GM21528 (cell line): ENCODE data around the gene MYO1H.
"Not testable (repeated sequence)": the region's sequence is repeated elsewhere in the genome, so short reads cannot be mapped to it uniquely, and the experiment has no call there.

Experiments used
- ATAC-seq: cut with Tn5 transposase; IDR thresholded peaks from one replicate; pipeline ENCODE4 v1.9.1; 2021; ENCODE audit warnings: mild to moderate bottlenecking, moderate library complexity; ENCODE audit not compliant: unreplicated experiment, low FRiP score

The MYO1H gene

GRCh38 chr12:109466821-109467220 is 119.1 kb downstream of the MYO1H start:
- no peak for ATAC-seq

DNA sequence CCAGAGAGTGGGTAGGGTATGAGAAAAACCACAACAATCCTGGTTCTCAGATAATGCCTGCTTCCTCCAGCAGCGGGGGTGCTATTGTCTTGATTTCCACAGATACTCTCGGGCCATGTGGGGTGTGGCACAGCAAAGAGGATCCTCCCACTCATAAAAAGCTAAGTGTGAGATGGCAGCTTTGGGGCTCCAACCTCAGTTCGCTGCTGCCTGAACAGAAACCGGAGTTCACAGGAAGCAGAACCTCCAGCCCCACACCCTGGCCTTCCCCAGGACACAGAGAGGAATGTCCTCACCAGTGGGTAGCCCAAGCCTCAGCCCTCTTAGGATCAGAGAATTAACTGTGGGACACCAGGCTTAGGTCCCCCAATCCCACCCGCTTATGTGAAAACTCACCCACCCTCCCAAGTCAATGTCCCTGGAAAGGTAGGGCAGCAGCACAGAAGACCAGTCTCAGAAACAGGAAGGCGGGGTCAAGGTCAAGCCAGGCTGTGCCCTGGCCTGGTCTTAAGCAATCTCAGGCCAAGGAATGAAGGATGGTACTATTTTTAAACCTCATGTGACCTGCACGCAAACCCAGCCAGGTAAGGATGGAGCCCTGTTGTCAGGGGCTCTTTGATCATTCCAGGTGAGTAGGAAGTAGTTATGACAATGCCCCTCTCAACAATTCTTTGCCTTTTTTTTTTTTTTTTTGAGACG is 120.4 kb downstream of the MYO1H start:
- no peak for ATAC-seq

- ATAC-seq = no peak
These were observed 121.8 kb downstream of the MYO1H start for GRCh38 chr12:109469517-109469916.

DNA sequence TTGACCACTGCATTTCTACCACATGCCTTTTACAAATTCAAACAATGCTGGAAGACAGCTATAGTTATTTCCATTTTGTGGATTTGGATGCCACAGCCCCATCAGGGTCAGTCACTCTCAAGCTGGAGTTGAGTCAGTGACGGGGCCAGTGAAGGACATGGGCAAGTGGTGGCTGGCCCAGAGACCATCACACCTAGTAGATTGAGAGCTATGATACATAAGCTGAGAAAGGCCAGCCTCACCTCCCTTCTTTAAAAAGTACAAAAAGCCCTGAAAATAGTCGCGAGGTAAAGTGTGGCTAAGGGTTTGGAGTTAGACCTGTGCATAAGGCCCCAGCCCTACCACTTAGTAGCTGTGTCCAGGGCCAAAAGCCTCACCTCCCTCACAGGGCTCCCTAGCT is 125.3 kb downstream of the MYO1H start:
- ATAC-seq = no peak

GRCh38 chr12:109473526-109474270 is 126.0 kb downstream of the MYO1H start:
- not testable (repeated sequence) for ATAC-seq

DNA sequence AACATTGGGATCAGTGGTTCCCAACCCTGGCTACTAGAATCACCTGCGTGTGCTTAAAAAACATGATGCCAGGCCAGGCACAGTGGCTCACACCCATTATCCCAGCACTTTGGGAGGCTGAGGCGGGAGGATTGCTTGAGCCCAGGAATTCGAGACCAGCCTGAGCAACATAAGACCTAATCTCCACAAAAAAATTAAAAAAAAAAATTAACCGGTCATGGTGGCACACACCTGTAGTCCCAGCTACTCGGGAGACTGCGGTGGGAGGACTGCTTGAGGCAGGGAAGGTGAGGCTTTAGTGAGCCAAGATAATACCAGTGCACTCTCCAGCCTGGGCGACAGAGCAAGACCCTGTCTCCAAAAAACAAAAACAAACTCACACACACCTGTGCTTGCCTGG is 127.4 kb downstream of the MYO1H start:
- no peak for ATAC-seq

GRCh38 chr12:109475993-109476806 is 128.5 kb downstream of the MYO1H start:
- no peak for ATAC-seq

GRCh38 chr12:109476807-109477184 is 129.1 kb downstream of the MYO1H start:
- ATAC-seq = no peak

- peak; percentile 90 for ATAC-seq
These were observed 129.7 kb downstream of the MYO1H start, which contains the start of the genes KCTD10 and UBE3B for GRCh38 chr12:109477185-109477962. KCTD10 (minus strand) TSS chr12:109477300; CDS start chr12:109477262, 38 bp downstream. UBE3B (plus strand) TSS chr12:109477634; CDS start chr12:109483552, 5,918 bp downstream.

DNA sequence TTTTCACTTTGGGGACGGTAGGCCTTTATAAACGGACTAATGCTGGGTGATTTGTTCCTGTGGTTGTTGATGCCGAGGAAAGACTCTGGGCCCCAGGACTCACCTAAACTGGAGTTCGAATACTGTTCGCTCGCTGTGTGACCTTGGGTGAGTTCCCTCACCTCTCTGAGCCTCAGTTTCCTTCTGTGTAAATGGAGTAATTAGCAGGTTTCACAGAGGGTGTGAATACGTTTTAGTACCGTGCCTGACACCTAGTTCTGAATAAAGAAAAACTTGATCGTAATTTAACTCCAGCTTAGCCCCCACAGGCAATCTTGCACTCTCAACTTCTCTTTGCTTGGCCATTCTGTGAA is 130.2 kb downstream of the MYO1H start:
- no peak for ATAC-seq

- no peak for ATAC-seq
These were observed 132.1 kb downstream of the MYO1H start for GRCh38 chr12:109479761-109480160.

DNA sequence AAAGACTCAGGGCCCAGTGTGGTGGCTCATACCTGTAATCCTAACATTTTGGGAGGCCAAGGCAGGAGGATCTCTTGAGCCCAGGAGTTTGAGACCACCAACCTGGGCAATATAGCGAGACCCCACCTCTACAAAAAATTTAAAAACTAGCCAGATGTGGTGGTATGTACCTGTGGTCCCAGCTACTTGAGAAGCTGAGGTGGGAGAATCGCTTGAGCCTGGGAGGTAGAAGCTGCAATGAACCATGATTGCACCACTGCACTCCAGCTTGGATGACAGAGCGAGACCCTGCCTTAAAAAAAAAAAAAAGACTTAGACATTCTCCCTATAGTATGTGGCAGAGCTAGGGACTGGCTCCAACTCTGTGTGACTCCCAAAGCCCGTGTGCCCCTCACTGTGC is 132.7 kb downstream of the MYO1H start:
- no peak for ATAC-seq

DNA sequence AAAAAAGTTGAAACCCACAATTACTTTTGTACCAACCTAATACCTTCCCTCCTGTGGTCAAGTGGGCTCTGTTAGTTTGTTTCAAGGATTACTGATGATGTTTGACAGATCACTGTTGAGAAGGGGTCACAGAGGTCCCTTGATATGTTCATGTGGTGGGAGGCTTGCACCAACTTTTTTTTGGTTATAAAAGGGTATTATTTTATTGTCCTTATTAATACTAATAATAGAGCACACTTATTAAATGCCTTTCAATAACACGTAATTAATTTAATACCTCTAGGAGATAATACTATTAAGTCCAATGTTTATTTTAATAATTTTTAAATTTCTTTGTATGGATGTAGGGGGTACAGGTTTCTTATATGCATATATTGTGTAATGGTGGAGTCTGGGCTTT is 134.2 kb downstream of the MYO1H start:
- no peak for ATAC-seq

DNA sequence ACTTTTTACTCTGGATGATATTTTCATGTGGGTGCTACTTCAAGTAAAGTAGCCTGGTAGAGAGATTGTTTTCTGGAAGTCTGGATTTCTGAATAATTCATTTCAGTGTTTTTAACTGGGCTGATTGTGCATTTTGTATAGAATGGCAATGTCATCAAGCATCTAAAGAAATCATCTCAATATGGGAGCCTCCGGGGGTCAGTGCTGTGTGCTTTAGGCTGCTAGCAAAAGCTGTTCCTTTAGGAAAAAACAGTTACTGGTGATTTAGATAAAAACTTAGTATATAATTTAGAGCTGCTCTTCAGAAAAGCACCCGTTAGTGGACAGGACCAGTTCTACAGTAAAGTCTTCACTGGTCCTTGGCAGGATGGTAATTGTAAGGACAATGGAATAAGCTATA is 134.8 kb downstream of the MYO1H start:
- no peak for ATAC-seq

DNA sequence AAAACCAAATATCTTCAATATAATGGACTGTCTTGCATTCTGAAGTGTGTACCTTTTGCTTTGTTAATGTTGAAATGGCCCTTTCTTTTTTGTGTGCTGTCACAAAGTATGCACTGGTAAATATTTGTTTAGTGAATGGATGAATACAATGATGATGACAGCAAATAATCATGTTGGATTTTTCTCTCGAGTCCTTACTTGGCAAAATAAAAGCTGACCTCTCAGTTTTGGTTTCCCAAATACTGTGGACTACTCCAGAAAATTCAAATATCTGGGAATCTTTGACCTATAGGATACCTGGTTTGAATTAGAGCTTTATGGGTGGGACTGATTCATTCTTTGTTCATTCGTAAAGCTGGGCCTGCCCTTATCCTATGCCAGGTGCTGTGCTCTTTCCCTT is 135.2 kb downstream of the MYO1H start:
- ATAC-seq = no peak

DNA sequence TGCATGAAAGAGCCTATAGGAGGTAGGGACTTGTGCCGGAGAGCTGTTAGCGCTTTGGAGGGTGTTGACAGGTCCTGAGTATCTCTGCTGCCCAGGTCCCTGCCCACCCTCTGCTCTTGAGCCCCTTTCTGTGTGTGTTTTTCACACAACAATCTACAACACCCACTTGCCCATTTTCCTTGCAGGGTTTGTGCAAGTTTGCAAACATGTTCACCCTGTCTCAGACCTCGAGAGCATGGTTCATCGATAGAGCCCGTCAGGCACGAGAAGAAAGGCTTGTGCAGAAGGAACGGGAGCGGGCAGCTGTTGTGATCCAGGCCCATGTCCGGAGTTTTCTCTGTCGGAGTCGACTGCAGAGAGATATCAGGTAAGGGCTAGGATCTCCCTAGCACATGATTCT is 135.6 kb downstream of the MYO1H start:
- no peak for ATAC-seq

- no peak for ATAC-seq
These were observed 137.5 kb downstream of the MYO1H start for GRCh38 chr12:109485201-109485600.

DNA sequence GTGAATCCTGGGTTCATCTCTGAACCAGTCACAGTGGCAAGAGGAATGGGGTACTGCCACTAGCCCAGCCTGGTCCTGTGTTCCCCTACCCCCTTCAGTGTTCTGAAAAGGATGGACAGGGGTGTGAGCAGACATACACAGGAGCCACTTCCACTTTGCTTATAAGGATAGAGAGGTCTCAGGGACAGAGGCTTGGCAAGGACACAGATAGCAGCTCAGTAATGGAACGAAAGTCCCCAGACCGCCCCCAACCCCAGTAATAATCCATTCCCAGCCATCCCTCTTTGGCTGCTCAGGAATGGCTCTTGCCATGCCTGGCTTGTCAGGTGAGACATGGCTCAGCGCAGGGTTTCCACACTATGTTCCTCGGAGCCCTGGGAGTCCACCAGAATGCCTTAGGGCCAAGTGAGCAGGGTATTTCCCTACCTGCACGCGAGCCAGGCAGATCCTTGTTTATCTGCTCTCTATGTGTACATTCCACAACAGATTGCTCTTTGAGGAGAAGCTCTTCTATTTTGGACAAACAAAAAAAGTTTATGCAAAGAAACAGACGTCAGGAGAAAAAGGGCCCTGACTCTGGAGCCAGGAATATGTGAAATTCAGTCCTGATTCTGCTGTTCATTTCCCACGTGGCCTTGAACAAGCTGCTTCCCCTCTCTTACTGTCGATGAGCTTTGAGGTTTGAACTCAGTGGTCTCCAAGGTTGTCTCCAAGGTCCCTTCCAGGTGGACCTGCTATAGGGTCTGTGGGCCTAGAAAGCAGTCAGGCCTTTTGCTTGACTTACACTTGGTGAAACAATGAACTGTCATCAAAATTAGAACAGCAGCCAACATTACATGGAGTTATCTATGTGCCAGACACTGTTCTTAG is 139.7 kb downstream of the MYO1H start:
- no peak for ATAC-seq

DNA sequence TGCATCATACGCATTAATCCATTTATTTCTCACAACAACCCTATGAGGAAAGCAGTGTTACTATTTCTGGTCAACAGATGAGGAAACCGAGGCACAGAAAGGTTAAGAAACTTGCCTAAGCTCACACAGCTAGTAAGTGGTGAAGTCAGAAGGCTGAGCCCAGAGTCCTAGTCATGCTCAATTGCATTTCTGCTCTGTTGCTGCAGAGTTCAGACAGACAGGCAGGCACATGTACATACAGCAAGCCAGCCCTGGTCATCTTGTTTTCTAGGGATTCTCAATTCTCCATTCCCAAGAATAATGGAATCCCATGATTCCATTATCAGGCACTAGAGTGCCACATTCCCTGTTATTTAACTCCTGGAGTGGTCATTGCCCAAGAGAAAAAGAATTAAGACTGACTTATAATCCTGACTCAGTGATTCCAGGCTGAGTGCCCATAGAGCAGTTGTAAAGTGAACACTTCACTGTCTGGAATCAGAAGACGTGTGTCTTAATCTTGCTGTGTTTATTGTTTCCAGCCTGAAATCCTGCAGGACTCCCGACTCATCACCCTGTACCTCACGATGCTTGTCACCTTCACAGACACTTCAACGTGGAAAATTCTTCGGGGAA is 140.5 kb downstream of the MYO1H start:
- no peak for ATAC-seq
